Measurements from ENCODE around the gene PCDH12. TPM values are rescaled to one million over a fixed set of nuclear protein-coding genes. Genes with fewer than 3 reads are reported as not detected.

PCDH12 gene
- 10 to 100 TPM in 11 of 12 donors, not detected in 1; 14.5 to 25.7 (median 16.9) TPM for polyA plus RNA-seq (ENCODE audit: insufficient read length in 12 of 12)
- long read RNA-seq, donor 1, full-length matches to known transcripts = 2 of 2 reads
- long read RNA-seq, donor 1, partial matches to known transcripts = 0 of 2 reads
- long read RNA-seq, donor 1, other reads (novel, unspliced or antisense) = 0 of 2 reads
- long read RNA-seq, donor 2, full-length matches to known transcripts = 10 of 10 reads
- long read RNA-seq, donor 2, partial matches to known transcripts = 0 of 10 reads
- long read RNA-seq, donor 2, other reads (novel, unspliced or antisense) = 0 of 10 reads
- long read RNA-seq, donor 3, full-length matches to known transcripts = 2 of 2 reads
- long read RNA-seq, donor 3, partial matches to known transcripts = 0 of 2 reads
- long read RNA-seq, donor 3, other reads (novel, unspliced or antisense) = 0 of 2 reads
- long read RNA-seq, donor 4, full-length matches to known transcripts = 3 of 3 reads
- long read RNA-seq, donor 4, partial matches to known transcripts = 0 of 3 reads
- long read RNA-seq, donor 4, other reads (novel, unspliced or antisense) = 0 of 3 reads
- long read RNA-seq, donor 5, full-length matches to known transcripts = 8 of 13 reads
- long read RNA-seq, donor 5, partial matches to known transcripts = 5 of 13 reads
- long read RNA-seq, donor 5, other reads (novel, unspliced or antisense) = 0 of 13 reads
- long read RNA-seq, donor 6, full-length matches to known transcripts = 5 of 5 reads
- long read RNA-seq, donor 6, partial matches to known transcripts = 0 of 5 reads
- long read RNA-seq, donor 6, other reads (novel, unspliced or antisense) = 0 of 5 reads
- long read RNA-seq, donor 7, partial matches to known transcripts = 21 of 21 reads
- long read RNA-seq, donor 7, other reads (novel, unspliced or antisense) = 0 of 21 reads
- long read RNA-seq, donor 8, full-length matches to known transcripts = 6 of 6 reads
- long read RNA-seq, donor 8, partial matches to known transcripts = 0 of 6 reads
- long read RNA-seq, donor 8, other reads (novel, unspliced or antisense) = 0 of 6 reads
- long read RNA-seq, donor 9, full-length matches to known transcripts = 3 of 3 reads
- long read RNA-seq, donor 9, partial matches to known transcripts = 0 of 3 reads
- long read RNA-seq, donor 9, other reads (novel, unspliced or antisense) = 0 of 3 reads
- long read RNA-seq, donor 10, full-length matches to known transcripts = 6 of 6 reads
- long read RNA-seq, donor 10, partial matches to known transcripts = 0 of 6 reads
- long read RNA-seq, donor 10, other reads (novel, unspliced or antisense) = 0 of 6 reads
- long read RNA-seq, donor 11, full-length matches to known transcripts = 8 of 8 reads
- long read RNA-seq, donor 11, partial matches to known transcripts = 0 of 8 reads
- long read RNA-seq, donor 11, other reads (novel, unspliced or antisense) = 0 of 8 reads

DNA sequence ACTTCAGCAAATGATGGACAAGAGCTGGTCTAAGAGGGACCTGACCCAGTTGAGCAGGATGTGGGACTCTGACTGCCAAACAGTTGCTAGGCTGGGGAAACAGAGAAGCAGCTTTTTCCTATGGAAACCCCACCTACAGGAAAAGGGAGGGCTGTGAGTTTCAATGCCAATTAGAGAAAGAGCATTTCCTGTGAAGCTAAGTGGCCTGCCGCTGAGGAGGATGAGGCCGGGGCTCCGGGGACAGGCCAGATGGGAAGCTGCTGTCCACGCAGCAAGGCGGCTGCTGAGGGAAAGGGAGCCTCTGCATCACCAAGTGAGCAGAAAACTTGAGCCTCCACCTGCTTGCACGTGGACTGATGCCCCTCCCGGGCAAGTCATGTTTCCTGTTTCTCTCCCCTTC is at the start of gene PCDH12:
TSS of gene PCDH12 (minus strand) at position 90 of the 400 bp plus-strand sequence. CDS start 351 bp downstream, outside the sequence.
- peak; percentile 84 for DNase-seq

- DNase-seq = no peak
Measured at GRCh38 chr5:142007237-142007544, 49.2 kb upstream of the PCDH12 start.

DNA sequence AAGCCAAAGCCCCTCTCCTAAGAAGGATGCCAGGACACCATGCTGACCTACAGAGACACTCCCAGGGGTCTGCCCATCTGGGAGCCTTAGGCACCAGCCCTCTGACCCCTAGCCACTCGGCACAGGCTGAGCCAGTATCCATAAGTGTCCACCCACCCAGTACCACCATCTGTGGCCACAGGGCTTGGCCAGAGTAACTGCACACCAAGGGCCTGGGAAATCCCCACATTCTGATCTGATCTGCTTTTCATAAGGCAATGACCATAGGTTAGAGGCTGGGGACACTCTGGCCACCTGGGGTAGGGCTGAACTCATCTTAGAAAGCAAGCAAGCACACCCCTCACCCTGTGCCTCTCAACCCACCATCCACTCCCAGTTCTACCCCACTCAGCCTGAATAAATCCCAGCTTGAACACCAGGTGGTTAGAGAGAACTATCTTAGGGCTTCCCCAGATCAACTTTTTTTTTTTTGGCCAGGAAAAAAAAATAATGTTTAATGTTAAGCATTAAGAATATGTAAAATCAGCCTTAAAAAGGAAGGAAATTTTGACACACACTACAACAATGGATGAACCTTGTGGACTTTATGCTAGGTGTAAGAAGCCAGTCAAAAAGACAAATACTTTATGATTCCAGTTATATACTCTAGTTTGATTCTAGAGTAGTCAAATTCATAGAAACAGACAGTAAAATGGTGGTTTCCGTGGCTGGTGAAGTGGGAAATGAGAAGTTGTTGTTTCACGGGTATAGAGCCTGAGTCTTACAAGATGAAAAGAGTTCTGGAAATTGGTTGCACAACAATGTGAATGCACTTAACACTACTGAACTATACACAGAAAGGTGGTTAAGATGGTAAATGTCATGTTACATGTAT is 48.6 kb upstream of the PCDH12 start:
- DNase-seq = no peak

DNA sequence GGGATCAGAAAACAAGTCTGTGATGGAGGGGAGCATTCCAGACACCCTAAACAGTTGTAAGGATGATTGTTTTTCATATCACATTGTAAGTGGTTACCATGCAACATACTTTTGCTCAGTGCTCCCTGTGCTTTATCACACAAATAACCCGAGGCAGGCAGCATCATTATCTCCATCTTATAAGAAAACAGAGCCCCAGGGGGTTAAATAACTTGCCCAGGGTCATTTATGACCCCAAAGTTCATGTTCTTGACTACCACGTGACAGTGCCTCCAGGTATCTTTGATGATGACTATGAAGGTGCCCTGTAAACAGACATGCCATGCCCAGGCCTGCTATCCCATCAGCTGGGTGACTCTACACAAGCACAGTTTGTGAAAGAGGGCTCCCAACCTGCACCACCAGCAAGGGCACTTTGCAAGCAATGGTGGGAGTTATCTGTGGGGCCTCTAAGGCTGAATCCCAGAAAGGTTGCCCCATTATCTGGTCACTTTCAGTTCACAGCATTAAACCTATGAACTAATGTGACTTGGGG is 45.3 kb upstream of the PCDH12 start:
- no peak for DNase-seq

DNA sequence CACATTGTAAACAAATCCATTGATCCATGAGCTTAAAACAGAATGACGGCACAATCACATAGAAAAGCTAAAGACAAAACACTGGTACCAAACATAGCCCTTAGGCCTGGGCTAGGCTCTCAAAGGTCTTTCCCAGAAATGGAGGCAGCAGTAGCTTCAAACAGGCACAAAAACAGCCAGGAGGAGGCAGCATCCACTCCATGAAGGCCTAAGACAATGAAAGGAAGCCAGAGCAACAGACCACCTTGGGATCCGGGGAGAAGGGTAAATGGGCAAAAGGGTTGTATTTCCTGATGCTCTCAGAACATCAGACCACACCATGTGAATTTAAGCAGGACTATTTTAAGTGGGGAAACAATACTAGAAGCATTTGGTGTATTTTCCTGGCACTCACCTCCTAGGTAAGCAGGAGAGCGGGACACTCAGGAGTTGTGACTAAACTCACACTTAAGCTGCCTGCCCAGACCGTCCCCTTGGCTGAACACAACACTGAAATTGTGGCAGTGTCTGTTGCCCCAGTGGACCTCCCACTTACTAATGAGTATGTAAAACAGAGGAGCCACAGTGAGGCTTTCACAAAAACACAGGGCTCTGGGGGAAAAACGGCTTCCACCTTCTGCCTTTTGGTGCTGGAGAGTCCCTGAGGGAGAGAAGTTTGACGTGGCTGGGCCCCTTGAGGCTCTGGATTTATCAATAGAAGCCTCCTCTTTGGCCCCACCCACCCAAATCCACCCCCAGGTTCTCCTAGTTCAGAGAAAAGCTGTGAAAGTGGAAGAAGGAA is 42.9 kb upstream of the PCDH12 start:
- DNase-seq = no peak

DNA sequence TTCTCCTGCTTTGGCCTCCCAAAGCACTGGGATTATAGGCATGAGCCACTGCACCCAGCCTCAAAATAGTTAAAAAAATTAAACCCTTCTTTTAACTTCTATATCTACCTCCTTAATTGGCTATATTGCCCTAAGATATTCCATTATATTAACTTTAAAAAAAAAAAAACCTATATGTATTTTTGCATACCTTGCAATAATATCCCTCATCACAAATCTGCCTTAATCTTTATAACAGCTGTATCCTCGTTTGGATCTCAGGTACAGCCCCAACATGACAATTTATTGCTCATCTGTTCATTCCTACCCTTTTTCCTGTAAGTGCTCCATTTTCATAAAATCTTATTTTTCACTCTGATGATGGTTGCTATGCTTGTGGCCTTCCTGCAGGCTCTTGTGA is 42.2 kb upstream of the PCDH12 start:
- no peak for DNase-seq

- DNase-seq = no peak
Measured at GRCh38 chr5:141997358-141997960, 39.5 kb upstream of the PCDH12 start.

GRCh38 chr5:141995656-141996055 is 37.7 kb upstream of the PCDH12 start:
- no peak for DNase-seq

DNA sequence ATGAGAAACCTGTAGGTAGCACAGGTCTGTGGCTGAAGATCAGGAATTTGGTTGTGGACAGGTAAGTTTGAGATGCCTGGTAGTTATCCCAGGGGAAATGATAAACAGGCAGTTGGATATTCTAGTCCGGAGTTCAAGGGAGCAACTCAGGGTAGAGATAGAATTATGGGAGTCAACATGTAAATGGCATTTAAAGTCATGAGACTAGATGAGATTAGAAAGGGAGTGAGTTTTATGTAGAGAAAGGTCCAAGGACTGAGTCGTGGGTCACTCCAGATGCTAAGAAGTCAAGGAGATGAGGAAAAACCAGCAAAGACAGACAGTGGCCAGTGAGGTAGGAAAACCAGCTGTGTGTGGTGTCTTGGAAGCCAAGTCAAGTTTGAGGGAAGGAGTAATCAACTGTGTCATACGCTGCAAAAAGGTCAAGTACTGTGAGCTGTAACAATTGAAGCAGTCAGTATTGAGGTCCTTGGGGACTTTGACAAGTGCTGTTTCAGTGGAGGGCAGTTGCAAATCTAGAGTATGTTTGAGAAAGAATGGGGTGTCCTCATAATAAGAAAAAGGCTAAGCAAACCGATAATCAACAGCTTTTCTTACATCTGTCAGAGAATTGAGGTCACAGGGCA is 36.6 kb upstream of the PCDH12 start:
- DNase-seq = no peak

GRCh38 chr5:141992349-141992963 is 34.5 kb upstream of the PCDH12 start:
- peak; percentile 77 for DNase-seq

- DNase-seq = no peak
Measured at GRCh38 chr5:141989720-141990119, 31.7 kb upstream of the PCDH12 start.

GRCh38 chr5:141986072-141986471 is 28.1 kb upstream of the PCDH12 start:
- no peak for DNase-seq

GRCh38 chr5:141982626-141983025 is 24.6 kb upstream of the PCDH12 start:
- no peak for DNase-seq

DNA sequence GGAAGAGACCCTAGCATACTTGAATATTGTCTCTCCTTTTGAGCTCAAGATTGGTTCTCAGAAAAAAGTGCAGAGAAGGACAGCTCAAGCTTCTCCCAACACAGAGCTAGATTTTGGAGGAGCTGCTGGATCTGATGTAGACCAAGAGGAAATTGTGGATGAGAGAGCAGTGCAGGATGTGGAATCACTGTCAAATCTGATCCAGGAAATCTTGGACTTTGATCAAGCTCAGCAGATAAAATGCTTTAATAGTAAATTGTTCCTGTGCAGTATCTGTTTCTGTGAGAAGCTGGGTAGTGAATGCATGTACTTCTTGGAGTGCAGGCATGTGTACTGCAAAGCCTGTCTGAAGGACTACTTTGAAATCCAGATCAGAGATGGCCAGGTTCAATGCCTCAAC is 20.4 kb upstream of the PCDH12 start:
- DNase-seq = no peak

DNA sequence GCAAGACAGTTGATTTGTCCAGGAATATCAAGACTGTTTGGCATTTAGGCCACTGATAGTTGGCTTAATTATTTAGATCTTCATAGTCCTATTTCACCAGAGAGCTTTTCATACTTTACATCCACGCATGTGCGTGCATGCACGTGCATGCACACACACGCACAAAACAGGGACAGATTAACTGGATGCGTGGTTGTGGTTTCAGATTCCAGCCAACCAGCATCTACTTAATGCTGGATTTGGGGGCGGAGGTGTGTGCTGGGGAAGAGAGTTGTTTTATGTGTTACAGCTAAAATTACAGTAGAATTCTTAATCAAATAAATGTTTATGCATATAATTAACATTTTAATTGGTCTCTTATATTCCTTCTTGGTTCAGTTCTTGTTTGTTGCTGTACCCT is 18.2 kb upstream of the PCDH12 start:
- DNase-seq = no peak

GRCh38 chr5:141973871-141974595 is 16.0 kb upstream of the PCDH12 start:
- no peak for DNase-seq
